ENCODE data around the gene KCNJ1.

DNA sequence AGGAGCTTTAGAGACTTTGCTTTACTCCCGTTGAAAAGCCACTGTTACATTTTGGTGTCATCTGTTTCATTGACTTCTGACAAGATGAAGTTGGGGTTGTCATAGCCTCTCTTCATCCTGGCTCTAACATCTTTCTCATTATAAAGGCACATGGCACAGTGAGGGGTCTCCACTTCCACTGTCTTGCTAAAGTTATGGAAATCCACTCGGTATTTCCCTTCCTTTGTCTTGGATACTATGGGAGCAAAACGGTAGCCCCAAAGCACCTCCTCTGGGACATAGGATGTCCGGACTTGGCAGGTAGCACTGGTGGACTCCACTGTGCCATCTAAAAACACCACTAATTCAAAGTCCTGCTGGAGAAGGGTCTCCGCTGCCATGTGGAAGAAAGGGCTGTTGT is 28.0 kb downstream of the KCNJ1 start:
- TF ChIP-seq, protein P1, sequence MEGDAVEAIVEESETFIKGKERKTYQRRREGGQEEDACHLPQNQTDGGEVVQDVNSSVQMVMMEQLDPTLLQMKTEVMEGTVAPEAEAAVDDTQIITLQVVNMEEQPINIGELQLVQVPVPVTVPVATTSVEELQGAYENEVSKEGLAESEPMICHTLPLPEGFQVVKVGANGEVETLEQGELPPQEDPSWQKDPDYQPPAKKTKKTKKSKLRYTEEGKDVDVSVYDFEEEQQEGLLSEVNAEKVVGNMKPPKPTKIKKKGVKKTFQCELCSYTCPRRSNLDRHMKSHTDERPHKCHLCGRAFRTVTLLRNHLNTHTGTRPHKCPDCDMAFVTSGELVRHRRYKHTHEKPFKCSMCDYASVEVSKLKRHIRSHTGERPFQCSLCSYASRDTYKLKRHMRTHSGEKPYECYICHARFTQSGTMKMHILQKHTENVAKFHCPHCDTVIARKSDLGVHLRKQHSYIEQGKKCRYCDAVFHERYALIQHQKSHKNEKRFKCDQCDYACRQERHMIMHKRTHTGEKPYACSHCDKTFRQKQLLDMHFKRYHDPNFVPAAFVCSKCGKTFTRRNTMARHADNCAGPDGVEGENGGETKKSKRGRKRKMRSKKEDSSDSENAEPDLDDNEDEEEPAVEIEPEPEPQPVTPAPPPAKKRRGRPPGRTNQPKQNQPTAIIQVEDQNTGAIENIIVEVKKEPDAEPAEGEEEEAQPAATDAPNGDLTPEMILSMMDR (conservative IDR thresholded peaks at IDR 0.05; ENCODE audit: low read depth in 2 of 2): no peak
- TF ChIP-seq EZH2phosphoT487 (IDR thresholded peaks at IDR 0.05; ENCODE audit: unreplicated experiment) (no peak), POLR2AphosphoS5 (IDR thresholded peaks at IDR 0.05; ENCODE audit: low read depth) (no peak), EZH2 (IDR thresholded peaks at IDR 0.05; ENCODE audit: low read depth, unreplicated experiment) (no peak), CREB1 (CRISPR knock-in tag; IDR thresholded peaks at IDR 0.05; ENCODE audit: low read depth) (no peak), NANOG (IDR thresholded peaks at IDR 0.05; ENCODE audit: borderline replicate concordance) (no peak), ZNF114 (CRISPR knock-in tag; IDR thresholded peaks at IDR 0.05) (no peak), JUNB (IDR thresholded peaks at IDR 0.05; ENCODE audit: unreplicated experiment) (no peak), ZNF331 (CRISPR knock-in tag; IDR thresholded peaks at IDR 0.05; ENCODE audit: low read depth) (no peak)
- TF ChIP-seq, protein P2, sequence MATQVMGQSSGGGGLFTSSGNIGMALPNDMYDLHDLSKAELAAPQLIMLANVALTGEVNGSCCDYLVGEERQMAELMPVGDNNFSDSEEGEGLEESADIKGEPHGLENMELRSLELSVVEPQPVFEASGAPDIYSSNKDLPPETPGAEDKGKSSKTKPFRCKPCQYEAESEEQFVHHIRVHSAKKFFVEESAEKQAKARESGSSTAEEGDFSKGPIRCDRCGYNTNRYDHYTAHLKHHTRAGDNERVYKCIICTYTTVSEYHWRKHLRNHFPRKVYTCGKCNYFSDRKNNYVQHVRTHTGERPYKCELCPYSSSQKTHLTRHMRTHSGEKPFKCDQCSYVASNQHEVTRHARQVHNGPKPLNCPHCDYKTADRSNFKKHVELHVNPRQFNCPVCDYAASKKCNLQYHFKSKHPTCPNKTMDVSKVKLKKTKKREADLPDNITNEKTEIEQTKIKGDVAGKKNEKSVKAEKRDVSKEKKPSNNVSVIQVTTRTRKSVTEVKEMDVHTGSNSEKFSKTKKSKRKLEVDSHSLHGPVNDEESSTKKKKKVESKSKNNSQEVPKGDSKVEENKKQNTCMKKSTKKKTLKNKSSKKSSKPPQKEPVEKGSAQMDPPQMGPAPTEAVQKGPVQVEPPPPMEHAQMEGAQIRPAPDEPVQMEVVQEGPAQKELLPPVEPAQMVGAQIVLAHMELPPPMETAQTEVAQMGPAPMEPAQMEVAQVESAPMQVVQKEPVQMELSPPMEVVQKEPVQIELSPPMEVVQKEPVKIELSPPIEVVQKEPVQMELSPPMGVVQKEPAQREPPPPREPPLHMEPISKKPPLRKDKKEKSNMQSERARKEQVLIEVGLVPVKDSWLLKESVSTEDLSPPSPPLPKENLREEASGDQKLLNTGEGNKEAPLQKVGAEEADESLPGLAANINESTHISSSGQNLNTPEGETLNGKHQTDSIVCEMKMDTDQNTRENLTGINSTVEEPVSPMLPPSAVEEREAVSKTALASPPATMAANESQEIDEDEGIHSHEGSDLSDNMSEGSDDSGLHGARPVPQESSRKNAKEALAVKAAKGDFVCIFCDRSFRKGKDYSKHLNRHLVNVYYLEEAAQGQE (IDR thresholded peaks at IDR 0.05; ENCODE audit: unreplicated experiment): no peak
- TF ChIP-seq, protein P3, sequence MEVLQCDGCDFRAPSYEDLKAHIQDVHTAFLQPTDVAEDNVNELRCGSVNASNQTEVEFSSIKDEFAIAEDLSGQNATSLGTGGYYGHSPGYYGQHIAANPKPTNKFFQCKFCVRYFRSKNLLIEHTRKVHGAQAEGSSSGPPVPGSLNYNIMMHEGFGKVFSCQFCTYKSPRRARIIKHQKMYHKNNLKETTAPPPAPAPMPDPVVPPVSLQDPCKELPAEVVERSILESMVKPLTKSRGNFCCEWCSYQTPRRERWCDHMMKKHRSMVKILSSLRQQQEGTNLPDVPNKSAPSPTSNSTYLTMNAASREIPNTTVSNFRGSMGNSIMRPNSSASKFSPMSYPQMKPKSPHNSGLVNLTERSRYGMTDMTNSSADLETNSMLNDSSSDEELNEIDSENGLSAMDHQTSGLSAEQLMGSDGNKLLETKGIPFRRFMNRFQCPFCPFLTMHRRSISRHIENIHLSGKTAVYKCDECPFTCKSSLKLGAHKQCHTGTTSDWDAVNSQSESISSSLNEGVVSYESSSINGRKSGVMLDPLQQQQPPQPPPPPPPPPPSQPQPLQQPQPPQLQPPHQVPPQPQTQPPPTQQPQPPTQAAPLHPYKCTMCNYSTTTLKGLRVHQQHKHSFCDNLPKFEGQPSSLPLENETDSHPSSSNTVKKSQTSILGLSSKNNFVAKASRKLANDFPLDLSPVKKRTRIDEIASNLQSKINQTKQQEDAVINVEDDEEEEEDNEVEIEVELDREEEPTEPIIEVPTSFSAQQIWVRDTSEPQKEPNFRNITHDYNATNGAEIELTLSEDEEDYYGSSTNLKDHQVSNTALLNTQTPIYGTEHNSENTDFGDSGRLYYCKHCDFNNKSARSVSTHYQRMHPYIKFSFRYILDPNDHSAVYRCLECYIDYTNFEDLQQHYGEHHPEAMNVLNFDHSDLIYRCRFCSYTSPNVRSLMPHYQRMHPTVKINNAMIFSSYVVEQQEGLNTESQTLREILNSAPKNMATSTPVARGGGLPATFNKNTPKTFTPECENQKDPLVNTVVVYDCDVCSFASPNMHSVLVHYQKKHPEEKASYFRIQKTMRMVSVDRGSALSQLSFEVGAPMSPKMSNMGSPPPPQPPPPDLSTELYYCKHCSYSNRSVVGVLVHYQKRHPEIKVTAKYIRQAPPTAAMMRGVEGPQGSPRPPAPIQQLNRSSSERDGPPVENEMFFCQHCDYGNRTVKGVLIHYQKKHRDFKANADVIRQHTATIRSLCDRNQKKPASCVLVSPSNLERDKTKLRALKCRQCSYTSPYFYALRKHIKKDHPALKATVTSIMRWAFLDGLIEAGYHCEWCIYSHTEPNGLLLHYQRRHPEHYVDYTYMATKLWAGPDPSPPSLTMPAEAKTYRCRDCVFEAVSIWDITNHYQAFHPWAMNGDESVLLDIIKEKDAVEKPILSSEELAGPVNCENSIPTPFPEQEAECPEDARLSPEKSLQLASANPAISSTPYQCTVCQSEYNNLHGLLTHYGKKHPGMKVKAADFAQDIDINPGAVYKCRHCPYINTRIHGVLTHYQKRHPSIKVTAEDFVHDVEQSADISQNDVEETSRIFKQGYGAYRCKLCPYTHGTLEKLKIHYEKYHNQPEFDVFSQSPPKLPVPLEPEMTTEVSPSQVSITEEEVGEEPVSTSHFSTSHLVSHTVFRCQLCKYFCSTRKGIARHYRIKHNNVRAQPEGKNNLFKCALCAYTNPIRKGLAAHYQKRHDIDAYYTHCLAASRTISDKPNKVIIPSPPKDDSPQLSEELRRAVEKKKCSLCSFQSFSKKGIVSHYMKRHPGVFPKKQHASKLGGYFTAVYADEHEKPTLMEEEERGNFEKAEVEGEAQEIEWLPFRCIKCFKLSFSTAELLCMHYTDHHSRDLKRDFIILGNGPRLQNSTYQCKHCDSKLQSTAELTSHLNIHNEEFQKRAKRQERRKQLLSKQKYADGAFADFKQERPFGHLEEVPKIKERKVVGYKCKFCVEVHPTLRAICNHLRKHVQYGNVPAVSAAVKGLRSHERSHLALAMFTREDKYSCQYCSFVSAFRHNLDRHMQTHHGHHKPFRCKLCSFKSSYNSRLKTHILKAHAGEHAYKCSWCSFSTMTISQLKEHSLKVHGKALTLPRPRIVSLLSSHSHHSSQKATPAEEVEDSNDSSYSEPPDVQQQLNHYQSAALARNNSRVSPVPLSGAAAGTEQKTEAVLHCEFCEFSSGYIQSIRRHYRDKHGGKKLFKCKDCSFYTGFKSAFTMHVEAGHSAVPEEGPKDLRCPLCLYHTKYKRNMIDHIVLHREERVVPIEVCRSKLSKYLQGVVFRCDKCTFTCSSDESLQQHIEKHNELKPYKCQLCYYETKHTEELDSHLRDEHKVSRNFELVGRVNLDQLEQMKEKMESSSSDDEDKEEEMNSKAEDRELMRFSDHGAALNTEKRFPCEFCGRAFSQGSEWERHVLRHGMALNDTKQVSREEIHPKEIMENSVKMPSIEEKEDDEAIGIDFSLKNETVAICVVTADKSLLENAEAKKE (CRISPR knock-in tag; IDR thresholded peaks at IDR 0.05): peak; percentile 69; the same call in 1 of the 2 replicates

Data from GM23338 (cell line).